Esophagus muscularis mucosa (tissue), 4 donors: ENCODE data around the gene EXOC6B.

Experiments
- CTCF ChIP-seq, 3 experiments: fragments of 200-600 bp in 2 of 3; fragments of 450-650 bp in 1 of 3; sonication (generic) in 2 of 3; IDR thresholded peaks; one replicate each; pipeline ENCODE4 v1.5.1; 2017 to 2019; ENCODE audit warnings: antibody characterized with exemption in 3 of 3, mild to moderate bottlenecking in 2 of 3, moderate library complexity in 1 of 3
- EP300 ChIP-seq: sonication (generic); formaldehyde crosslinking; IDR thresholded peaks from one replicate; pipeline ENCODE4 v1.6.1; 2017; ENCODE audit warnings: antibody characterized with exemption
- POLR2A ChIP-seq: fragments of 450-650 bp; IDR thresholded peaks from one replicate; pipeline ENCODE4 v1.6.1; 2017; ENCODE audit warnings: antibody characterized with exemption, moderate library complexity, mild to moderate bottlenecking, low read depth

- no peak for TF ChIP-seq CTCF (IDR thresholded peaks at IDR 0.05)
- TF ChIP-seq POLR2A, result no peak
- TF ChIP-seq EP300, result no peak
Observed at GRCh38 chr2:72627083-72627482, 198.8 kb downstream of the EXOC6B start.
